OCI-LY1 (cell line): ENCODE results near the gene SHFL.

Experiments used
- CTCF ChIP-seq: fragments of 200-600 bp; sonication (generic), shearing (Covaris generic); IDR thresholded peaks from 2 replicates; pipeline ENCODE4 v1.5.1; 2017; ENCODE audit warnings: mild to moderate bottlenecking, antibody characterized with exemption, low read length, moderate library complexity, mixed read lengths
- EZH2 ChIP-seq: fragments of 200-600 bp; sonication (generic), shearing (Covaris generic); IDR thresholded peaks from 2 replicates; pipeline ENCODE4 v1.8.0; 2017; ENCODE audit warnings: borderline replicate concordance, mixed run types, mild to moderate bottlenecking, antibody characterized with exemption, low read length, moderate library complexity, mixed read lengths

GRCh38 chr19:10037809-10038208 lies 48.3 kb upstream of the SHFL start:
- no peak for TF ChIP-seq CTCF
- TF ChIP-seq EZH2 = no peak
